K562 (cell line): ENCODE measurements around the gene CDHR2. TPM values are rescaled to one million over a fixed set of nuclear protein-coding genes. Genes with fewer than 3 reads are reported as not detected.

Source experiments
- CC2D1A ChIP-seq: fragments of 450-650 bp; IDR thresholded peaks from 2 replicates; pipeline ENCODE4 v1.6.1; 2017; ENCODE audit warnings: mild to moderate bottlenecking
- CSDE1 ChIP-seq, 2 experiments: fragments of 450-650 bp; IDR thresholded peaks; 2 replicates each; pipeline ENCODE4 v1.6.1; 2016; ENCODE audit warnings: mild to moderate bottlenecking in 1 of 2
- DNMT1 ChIP-seq: fragments of 450-650 bp; IDR thresholded peaks from 2 replicates; pipeline ENCODE4 v1.6.1; 2016; ENCODE audit warnings: antibody characterized with exemption, mild to moderate bottlenecking
- JUND ChIP-seq, 2 experiments: IDR thresholded peaks; 2 replicates in 1 of 2; 3 replicates in 1 of 2; pipeline ENCODE4 v1.6.1; 2011; ENCODE audit warnings: borderline replicate concordance in 2 of 2, low read depth in 2 of 2, low read length in 2 of 2, improper control_type of control experiment in 1 of 2, missing biosample characterization in 1 of 2, missing genetic modification characterization in 1 of 2, missing genetic modification reagents in 1 of 2
- PURB ChIP-seq: sonication (generic); formaldehyde crosslinking; IDR thresholded peaks from 2 replicates; pipeline ENCODE4 v1.9.0; 2021; ENCODE audit warnings: low read depth, mild to moderate bottlenecking, missing genetic modification reagents
- RBM34 ChIP-seq: fragments of 200-400 bp; formaldehyde crosslinking; IDR thresholded peaks from 2 replicates; pipeline ENCODE4 v1.6.1; 2018; ENCODE audit warnings: low read length, borderline replicate concordance; ENCODE audit not compliant: insufficient read depth
- RFX7 ChIP-seq: fragments of 250-450 bp; sonication (Bioruptor Pico); IDR thresholded peaks from 2 replicates; pipeline ENCODE4 v1.5.1; 2021; ENCODE audit warnings: mild to moderate bottlenecking
- SMARCA4 ChIP-seq: fragments of 450-650 bp; IDR thresholded peaks from 2 replicates; pipeline ENCODE4 v1.6.1; 2016
- THRAP3 ChIP-seq: fragments of 450-650 bp; IDR thresholded peaks from 2 replicates; pipeline ENCODE4 v1.6.1; 2016; ENCODE audit warnings: mild to moderate bottlenecking, inconsistent platforms, borderline replicate concordance
- ZNF23 ChIP-seq: fragments of 250-450 bp; sonication (Bioruptor Pico); IDR thresholded peaks from 2 replicates; pipeline ENCODE4 v1.4.0; 2020; ENCODE audit warnings: mild to moderate bottlenecking
- ZNF444 ChIP-seq: fragments of 250-450 bp; sonication (Bioruptor Pico); IDR thresholded peaks from 2 replicates; pipeline ENCODE4 v1.4.0; 2020; ENCODE audit warnings: mild to moderate bottlenecking, moderate library complexity
- polyA plus RNA-seq, 8 experiments: library from polyadenylated mRNA; depleted of rRNA in 4 of 8; stranded (reverse) in 5 of 8; unstranded in 3 of 8; fragments of >200 nt; fragmentation: Nextera tagmentation in 2 of 8; fragmentation: Illumina TruSeq in 1 of 8; extraction: Ambion mirVana in 2 of 8; extraction: Trizol in 1 of 8; gene quantifications; 2 replicates each; pipeline versions ENCODE4 v1.2.1 to v1.2.3, GENCODE V29; 2011 to 2014; ENCODE audit warnings: inconsistent platforms in 1 of 8, missing spikeins in 1 of 8
- total RNA-seq, 7 experiments: library from RNA; depleted of rRNA in 6 of 7; stranded (reverse); fragments of >200 nt in 6 of 7; fragmentation: Illumina TruSeq in 2 of 7; extraction: Trizol in 2 of 7; gene quantifications; 2 replicates each; pipeline versions ENCODE4 v1.2.1 to v1.2.3, GENCODE V29; 2011 to 2021; ENCODE audit warnings: low replicate concordance in 1 of 7
- TF ChIP-seq, protein P1 (sequence below): fragments of 250-450 bp; sonication (Bioruptor Pico); IDR thresholded peaks from 2 replicates; pipeline ENCODE4 v1.5.0; 2022; ENCODE audit warnings: mild to moderate bottlenecking
- TF ChIP-seq, protein P2 (sequence below): fragments of 200-800 bp; sonication (Bioruptor generic); IDR thresholded peaks from 2 replicates; pipeline ENCODE4 v1.6.1; 2017; ENCODE audit warnings: missing genetic modification characterization, missing compliant biosample characterization
- TF ChIP-seq, protein P3 (sequence below), 3 experiments: IDR thresholded peaks in 2 of 3; conservative IDR thresholded peaks in 1 of 3; 2 replicates each; pipeline ENCODE4 v1.5.1; 2011 to 2012; ENCODE audit warnings: low read length in 3 of 3, mild to moderate bottlenecking in 3 of 3, control low read depth in 2 of 3, improper control_type of control experiment in 1 of 3, inconsistent platforms in 1 of 3, low read depth in 1 of 3, mixed read lengths in 1 of 3, moderate library complexity in 1 of 3; ENCODE audit not compliant: insufficient read depth in 2 of 3
- TF ChIP-seq, protein P4 (sequence below): fragments of 250-450 bp; sonication (Bioruptor Pico); IDR thresholded peaks from 2 replicates; pipeline ENCODE4 v1.5.0; 2020; ENCODE audit warnings: mild to moderate bottlenecking, borderline replicate concordance
- TF ChIP-seq, protein P5 (sequence below): fragments of 450-650 bp; formaldehyde crosslinking; IDR thresholded peaks from 2 replicates; pipeline ENCODE4 v1.4.0; 2020; ENCODE audit warnings: mild to moderate bottlenecking, moderate library complexity

Gene CDHR2
- total and polyA plus RNA-seq, 9 of the 15 experiments (the other 6 are each of a cell fraction or from before 2014, with no cell fraction given) = 0.01 to 0.62 (median 0.09) TPM; not detected in 2

DNA sequence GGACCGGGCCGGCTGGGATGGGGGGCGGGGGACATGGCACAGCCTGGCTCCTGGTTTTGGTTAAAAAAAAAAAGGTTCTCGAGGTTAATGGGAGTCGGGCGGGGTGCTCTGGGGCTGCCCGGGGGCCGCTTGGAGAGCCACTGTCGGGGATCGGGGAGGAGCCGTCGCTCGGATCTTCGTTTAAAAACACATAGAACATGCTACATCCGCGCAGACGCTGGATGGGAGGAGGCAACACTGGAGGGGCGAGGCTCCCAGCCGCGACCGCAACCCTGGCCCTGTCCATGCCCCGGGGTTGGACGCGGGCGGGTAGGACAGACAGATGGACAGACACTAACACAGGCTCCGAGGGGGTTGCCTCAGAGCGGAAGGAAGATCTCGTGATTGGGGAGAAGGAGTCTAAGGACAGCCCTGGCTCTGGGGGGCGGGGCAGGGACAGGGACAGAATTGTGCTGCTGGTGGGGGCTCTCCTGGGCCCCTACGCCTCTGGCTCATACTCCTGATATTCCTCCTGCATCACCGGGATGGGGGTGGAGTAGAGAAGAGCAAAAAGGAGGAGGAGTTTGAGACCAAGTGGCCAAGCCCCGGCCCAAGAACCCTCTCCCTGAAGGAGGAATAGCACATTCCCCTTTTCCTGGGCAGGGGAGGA lies 71.3 kb downstream of the CDHR2 start (continued):
- TF ChIP-seq, protein P1, sequence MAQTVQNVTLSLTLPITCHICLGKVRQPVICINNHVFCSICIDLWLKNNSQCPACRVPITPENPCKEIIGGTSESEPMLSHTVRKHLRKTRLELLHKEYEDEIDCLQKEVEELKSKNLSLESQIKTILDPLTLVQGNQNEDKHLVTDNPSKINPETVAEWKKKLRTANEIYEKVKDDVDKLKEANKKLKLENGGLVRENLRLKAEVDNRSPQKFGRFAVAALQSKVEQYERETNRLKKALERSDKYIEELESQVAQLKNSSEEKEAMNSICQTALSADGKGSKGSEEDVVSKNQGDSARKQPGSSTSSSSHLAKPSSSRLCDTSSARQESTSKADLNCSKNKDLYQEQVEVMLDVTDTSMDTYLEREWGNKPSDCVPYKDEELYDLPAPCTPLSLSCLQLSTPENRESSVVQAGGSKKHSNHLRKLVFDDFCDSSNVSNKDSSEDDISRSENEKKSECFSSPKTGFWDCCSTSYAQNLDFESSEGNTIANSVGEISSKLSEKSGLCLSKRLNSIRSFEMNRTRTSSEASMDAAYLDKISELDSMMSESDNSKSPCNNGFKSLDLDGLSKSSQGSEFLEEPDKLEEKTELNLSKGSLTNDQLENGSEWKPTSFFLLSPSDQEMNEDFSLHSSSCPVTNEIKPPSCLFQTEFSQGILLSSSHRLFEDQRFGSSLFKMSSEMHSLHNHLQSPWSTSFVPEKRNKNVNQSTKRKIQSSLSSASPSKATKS (CRISPR knock-in tag) = no peak
- no peak for TF ChIP-seq RFX7 (CRISPR knock-in tag)
- no peak for TF ChIP-seq THRAP3
- no peak for TF ChIP-seq CSDE1 (IDR thresholded peaks at IDR 0.05)
- TF ChIP-seq PURB = no peak
- no peak for TF ChIP-seq ZNF23 (CRISPR knock-in tag)
- TF ChIP-seq SMARCA4 = no peak
- no peak for TF ChIP-seq JUND (IDR thresholded peaks at IDR 0.05; ENCODE audit: borderline replicate concordance, low read depth, low read length)
- no peak for TF ChIP-seq JUND (tag; IDR thresholded peaks at IDR 0.05; ENCODE audit: borderline replicate concordance, low read depth, low read length)
- no peak for TF ChIP-seq CC2D1A
- TF ChIP-seq, protein P2, sequence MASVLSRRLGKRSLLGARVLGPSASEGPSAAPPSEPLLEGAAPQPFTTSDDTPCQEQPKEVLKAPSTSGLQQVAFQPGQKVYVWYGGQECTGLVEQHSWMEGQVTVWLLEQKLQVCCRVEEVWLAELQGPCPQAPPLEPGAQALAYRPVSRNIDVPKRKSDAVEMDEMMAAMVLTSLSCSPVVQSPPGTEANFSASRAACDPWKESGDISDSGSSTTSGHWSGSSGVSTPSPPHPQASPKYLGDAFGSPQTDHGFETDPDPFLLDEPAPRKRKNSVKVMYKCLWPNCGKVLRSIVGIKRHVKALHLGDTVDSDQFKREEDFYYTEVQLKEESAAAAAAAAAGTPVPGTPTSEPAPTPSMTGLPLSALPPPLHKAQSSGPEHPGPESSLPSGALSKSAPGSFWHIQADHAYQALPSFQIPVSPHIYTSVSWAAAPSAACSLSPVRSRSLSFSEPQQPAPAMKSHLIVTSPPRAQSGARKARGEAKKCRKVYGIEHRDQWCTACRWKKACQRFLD = 0 out of 2 replicates have a peak, but pooled peaks have one; percentile 25
- no peak for TF ChIP-seq RBM34
- TF ChIP-seq DNMT1 = no peak
- TF ChIP-seq, protein P3, sequence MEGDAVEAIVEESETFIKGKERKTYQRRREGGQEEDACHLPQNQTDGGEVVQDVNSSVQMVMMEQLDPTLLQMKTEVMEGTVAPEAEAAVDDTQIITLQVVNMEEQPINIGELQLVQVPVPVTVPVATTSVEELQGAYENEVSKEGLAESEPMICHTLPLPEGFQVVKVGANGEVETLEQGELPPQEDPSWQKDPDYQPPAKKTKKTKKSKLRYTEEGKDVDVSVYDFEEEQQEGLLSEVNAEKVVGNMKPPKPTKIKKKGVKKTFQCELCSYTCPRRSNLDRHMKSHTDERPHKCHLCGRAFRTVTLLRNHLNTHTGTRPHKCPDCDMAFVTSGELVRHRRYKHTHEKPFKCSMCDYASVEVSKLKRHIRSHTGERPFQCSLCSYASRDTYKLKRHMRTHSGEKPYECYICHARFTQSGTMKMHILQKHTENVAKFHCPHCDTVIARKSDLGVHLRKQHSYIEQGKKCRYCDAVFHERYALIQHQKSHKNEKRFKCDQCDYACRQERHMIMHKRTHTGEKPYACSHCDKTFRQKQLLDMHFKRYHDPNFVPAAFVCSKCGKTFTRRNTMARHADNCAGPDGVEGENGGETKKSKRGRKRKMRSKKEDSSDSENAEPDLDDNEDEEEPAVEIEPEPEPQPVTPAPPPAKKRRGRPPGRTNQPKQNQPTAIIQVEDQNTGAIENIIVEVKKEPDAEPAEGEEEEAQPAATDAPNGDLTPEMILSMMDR (IDR thresholded peaks at IDR 0.05 in 2 of 3, conservative IDR thresholded peaks at IDR 0.05 in 1 of 3; ENCODE audit: insufficient read depth in 2 of 3, low read depth in 1 of 3, low read length in 3 of 3) = no peak
- TF ChIP-seq, protein P4, sequence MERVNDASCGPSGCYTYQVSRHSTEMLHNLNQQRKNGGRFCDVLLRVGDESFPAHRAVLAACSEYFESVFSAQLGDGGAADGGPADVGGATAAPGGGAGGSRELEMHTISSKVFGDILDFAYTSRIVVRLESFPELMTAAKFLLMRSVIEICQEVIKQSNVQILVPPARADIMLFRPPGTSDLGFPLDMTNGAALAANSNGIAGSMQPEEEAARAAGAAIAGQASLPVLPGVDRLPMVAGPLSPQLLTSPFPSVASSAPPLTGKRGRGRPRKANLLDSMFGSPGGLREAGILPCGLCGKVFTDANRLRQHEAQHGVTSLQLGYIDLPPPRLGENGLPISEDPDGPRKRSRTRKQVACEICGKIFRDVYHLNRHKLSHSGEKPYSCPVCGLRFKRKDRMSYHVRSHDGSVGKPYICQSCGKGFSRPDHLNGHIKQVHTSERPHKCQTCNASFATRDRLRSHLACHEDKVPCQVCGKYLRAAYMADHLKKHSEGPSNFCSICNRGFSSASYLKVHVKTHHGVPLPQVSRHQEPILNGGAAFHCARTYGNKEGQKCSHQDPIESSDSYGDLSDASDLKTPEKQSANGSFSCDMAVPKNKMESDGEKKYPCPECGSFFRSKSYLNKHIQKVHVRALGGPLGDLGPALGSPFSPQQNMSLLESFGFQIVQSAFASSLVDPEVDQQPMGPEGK (CRISPR knock-in tag) = no peak
- no peak for TF ChIP-seq ZNF444 (CRISPR knock-in tag)
- TF ChIP-seq, protein P5, sequence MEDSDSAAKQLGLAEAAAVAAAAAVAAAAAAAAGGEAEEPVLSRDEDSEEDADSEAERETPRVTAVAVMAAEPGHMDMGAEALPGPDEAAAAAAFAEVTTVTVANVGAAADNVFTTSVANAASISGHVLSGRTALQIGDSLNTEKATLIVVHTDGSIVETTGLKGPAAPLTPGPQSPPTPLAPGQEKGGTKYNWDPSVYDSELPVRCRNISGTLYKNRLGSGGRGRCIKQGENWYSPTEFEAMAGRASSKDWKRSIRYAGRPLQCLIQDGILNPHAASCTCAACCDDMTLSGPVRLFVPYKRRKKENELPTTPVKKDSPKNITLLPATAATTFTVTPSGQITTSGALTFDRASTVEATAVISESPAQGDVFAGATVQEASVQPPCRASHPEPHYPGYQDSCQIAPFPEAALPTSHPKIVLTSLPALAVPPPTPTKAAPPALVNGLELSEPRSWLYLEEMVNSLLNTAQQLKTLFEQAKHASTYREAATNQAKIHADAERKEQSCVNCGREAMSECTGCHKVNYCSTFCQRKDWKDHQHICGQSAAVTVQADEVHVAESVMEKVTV (CRISPR knock-in tag) = no peak
